Naive thymus-derived CD4-positive, alpha-beta T cell (primary cell): ENCODE measurements around the gene PIP5K1B. TPM values are rescaled to one million over a fixed set of nuclear protein-coding genes. Genes with fewer than 3 reads are reported as not detected.

Source experiments
- ATAC-seq: fragments of 150-1000 bp; cut with Tn5 transposase; 2 replicates; pipeline ENCODE4 v1.10.0; 2021; ENCODE audit warnings: mild to moderate bottlenecking, moderate library complexity
- CTCF ChIA-PET: fragments of 350-600 bp; sonication (Branson Sonifier 250); formaldehyde crosslinking; loops from one replicate; lab custom pipeline; 2021; ENCODE audit warnings: antibody characterized with exemption; lab: Charles Lee
- POLR2A ChIA-PET: fragments of 350-600 bp; sonication (Branson Sonifier 250); formaldehyde crosslinking; loops from one replicate; lab custom pipeline; 2021; ENCODE audit warnings: antibody characterized with exemption, inconsistent platforms; lab: Charles Lee
- DNase-seq, 9 donors: peaks; one replicate each; pipeline versions ENCODE4 v3.0.0 to v3.0.0-alpha.2; 2020 to 2022; ENCODE audit warnings: mixed read lengths in 1 of 9
- H3K27ac ChIP-seq: one replicate; pipeline ENCODE4 v1.7.0; 2013; ENCODE audit warnings: mild to moderate bottlenecking, low read depth, low read length, moderate library complexity
- H3K27me3 ChIP-seq, 2 donors: one replicate each; pipeline ENCODE4 v1.7.0; 2013; ENCODE audit warnings: low read length in 2 of 2, mild to moderate bottlenecking in 2 of 2, moderate library complexity in 2 of 2; ENCODE audit not compliant: control insufficient read depth in 2 of 2, insufficient read depth in 2 of 2
- H3K36me3 ChIP-seq, 3 experiments: 1 replicate in 2 of 3; 2 replicates in 1 of 3; pipeline ENCODE4 v1.7.0; 2013; ENCODE audit warnings: low read length in 3 of 3, mild to moderate bottlenecking in 3 of 3, moderate library complexity in 1 of 3; ENCODE audit not compliant: insufficient read depth in 3 of 3, control insufficient read depth in 2 of 3
- H3K4me1 ChIP-seq, 2 donors: one replicate each; pipeline ENCODE4 v1.7.0; 2013; ENCODE audit warnings: low read length in 2 of 2, mild to moderate bottlenecking in 2 of 2, moderate library complexity in 1 of 2; ENCODE audit not compliant: control insufficient read depth in 2 of 2, insufficient read depth in 2 of 2
- H3K4me3 ChIP-seq: 2 replicates; pipeline ENCODE4 v1.7.0; 2013; ENCODE audit warnings: mild to moderate bottlenecking, low read length
- H3K9me3 ChIP-seq, 3 experiments: 1 replicate in 2 of 3; 2 replicates in 1 of 3; pipeline ENCODE4 v1.7.0; 2013; ENCODE audit warnings: low read length in 3 of 3; ENCODE audit not compliant: control insufficient read depth in 2 of 3
- H3K27ac Mint-ChIP-seq, 9 donors: one replicate each; pipeline ENCODE4 v1.8.0; 2020 to 2022; ENCODE audit warnings: mixed read lengths in 9 of 9, mild to moderate bottlenecking in 8 of 9, moderate library complexity in 5 of 9, inconsistent platforms in 2 of 9
- H3K27me3 Mint-ChIP-seq, 5 donors: one replicate each; pipeline ENCODE4 v1.8.0; 2021 to 2022; ENCODE audit warnings: mixed read lengths in 5 of 5, mild to moderate bottlenecking in 1 of 5
- H3K36me3 Mint-ChIP-seq, 5 donors: one replicate each; pipeline ENCODE4 v1.8.0; 2020 to 2022; ENCODE audit warnings: mixed read lengths in 5 of 5, mild to moderate bottlenecking in 3 of 5, inconsistent platforms in 1 of 5
- H3K4me1 Mint-ChIP-seq, 7 donors: one replicate each; pipeline ENCODE4 v1.8.0; 2020 to 2022; ENCODE audit warnings: mixed read lengths in 7 of 7, mild to moderate bottlenecking in 3 of 7, inconsistent platforms in 1 of 7
- H3K4me3 Mint-ChIP-seq, 10 donors: one replicate each; pipeline ENCODE4 v1.8.0; 2020 to 2022; ENCODE audit warnings: mild to moderate bottlenecking in 10 of 10, mixed read lengths in 10 of 10, moderate library complexity in 6 of 10, inconsistent platforms in 2 of 10
- H3K9me3 Mint-ChIP-seq, 11 donors: one replicate each; pipeline ENCODE4 v1.8.0; 2020 to 2022; ENCODE audit warnings: mixed read lengths in 11 of 11, mild to moderate bottlenecking in 4 of 11, inconsistent platforms in 1 of 11, moderate library complexity in 1 of 11
- intact Hi-C, 2 donors: fragments of 100-400 bp; cut with micrococcal nuclease; formaldehyde crosslinking; loops; one replicate each; pipeline ENCODE4 v1.15.1; 2023
- polyA plus RNA-seq, 2 donors: library from polyadenylated mRNA; unstranded; fragments of 300-500 nt; fragmentation: Illumina TruSeq; gene quantifications; one replicate each; pipeline ENCODE4 v1.2.3, GENCODE V29; 2021
- total RNA-seq, 6 experiments: library from RNA in 5 of 6; stranded (reverse) in 5 of 6; gene quantifications; 1 replicate in 5 of 6; 2 replicates in 1 of 6; pipeline ENCODE4 v1.2.3 and lab custom pipeline; 2021 to 2026

PIP5K1B gene
- total and polyA plus RNA-seq, 7 experiments from 2014 or later, result 0.08 to 4.2 (median 0.54) TPM

- CTCF ChIA-PET, result no interaction called here
- Histone ChIP-seq H3K27me3 (no peaks in the 10 kb centered on the region), H3K27ac (no peak overlapping the region), H3K4me3 (no peak overlapping the region), H3K9me3 (no peaks in the 10 kb centered on the region), H3K36me3 (no peaks in the 10 kb centered on the region), H3K4me1 (peaks cover 4 to 14% of the 10 kb centered on the region in 2 donors)
- Mint-ChIP-seq H3K9me3 (peaks cover 0 to 3% (median 0%) of the 10 kb centered on the region in 11 donors), H3K27ac (no peak overlapping the region), H3K27me3 (peaks cover 20 to 49% (median 28%) of the 10 kb centered on the region in 5 donors), H3K4me1 (peaks cover 11 to 22% (median 15%) of the 10 kb centered on the region in 7 donors), H3K4me3 (peak overlapping the region in 6 of 10 donors; percentile 10 to 64 (median 45)), H3K36me3 (peaks cover 0 to 4% (median 0%) of the 10 kb centered on the region in 5 donors)
- intact Hi-C loops, result loop anchor here (5.0 to 10.0 kb wide), 2 partner anchors 35 to 47 kb away; no protein-coding TSS in a partner anchor
- POLR2A ChIA-PET, result no interaction called here
- DNase-seq (peak in 6 of 9 donors; percentile 16 to 29 (median 24)), ATAC-seq (no peak)
These were observed 226.8 kb downstream of the PIP5K1B start for GRCh38 chr9:68931821-68932220.

- Histone ChIP-seq H3K27me3 (no peaks in the 10 kb centered on the region), H3K9me3 (no peaks in the 10 kb centered on the region), H3K27ac (no peak overlapping the region), H3K36me3 (no peaks in the 10 kb centered on the region), H3K4me1 (peaks cover 4 to 14% of the 10 kb centered on the region in 2 donors), H3K4me3 (no peak overlapping the region)
- ATAC-seq (no peak), DNase-seq (no peak)
- intact Hi-C loops, result loop anchor here (5.0 to 10.0 kb wide), 2 partner anchors 35 to 48 kb away; no protein-coding TSS in a partner anchor
- Mint-ChIP-seq H3K9me3 (peaks cover 0 to 3% (median 0%) of the 10 kb centered on the region in 11 donors), H3K27ac (no peak overlapping the region), H3K4me3 (no peak overlapping the region), H3K27me3 (peaks cover 20 to 50% (median 30%) of the 10 kb centered on the region in 5 donors), H3K4me1 (peaks cover 11 to 22% (median 15%) of the 10 kb centered on the region in 7 donors), H3K36me3 (peaks cover 0 to 4% (median 0%) of the 10 kb centered on the region in 5 donors)
- CTCF ChIA-PET, result no interaction called here
- POLR2A ChIA-PET, result no interaction called here
These were observed 227.4 kb downstream of the PIP5K1B start for GRCh38 chr9:68932458-68932857.

GRCh38 chr9:68933434-68934328, 228.6 kb downstream of the PIP5K1B start:
- H3K27ac Mint-ChIP-seq, result no peak overlapping the region
- peaks cover 20 to 52% (median 34%) of the 10 kb centered on the region in 5 donors for H3K27me3 Mint-ChIP-seq

GRCh38 chr9:68934329-68934644, 229.2 kb downstream of the PIP5K1B start:
- Histone ChIP-seq H3K4me3 (no peak overlapping the region), H3K4me1 (peaks cover 4 to 14% of the 10 kb centered on the region in 2 donors), H3K27me3 (no peaks in the 10 kb centered on the region), H3K27ac (no peak overlapping the region), H3K9me3 (no peaks in the 10 kb centered on the region), H3K36me3 (no peaks in the 10 kb centered on the region)
- ChIA-PET CTCF (no interaction called here), POLR2A (no interaction called here)
- H3K27me3 Mint-ChIP-seq, result peaks cover 18 to 52% (median 34%) of the 10 kb centered on the region in 5 donors
- H3K4me3 Mint-ChIP-seq, result no peak overlapping the region
- H3K4me1 Mint-ChIP-seq, result peaks cover 11 to 22% (median 15%) of the 10 kb centered on the region in 7 donors
- peaks cover 0 to 6% (median 0%) of the 10 kb centered on the region in 5 donors for H3K36me3 Mint-ChIP-seq
- ATAC-seq (no peak), DNase-seq (no peak)
- intact Hi-C loops, result loop anchor here (5.0 to 10.0 kb wide), 2 partner anchors 37 to 49 kb away; no protein-coding TSS in a partner anchor
- H3K9me3 Mint-ChIP-seq, result peaks cover 0 to 4% (median 0%) of the 10 kb centered on the region in 11 donors
- no peak overlapping the region for H3K27ac Mint-ChIP-seq

More at GRCh38 chr9:68933434-68934328, 228.6 kb downstream of the PIP5K1B start:
- intact Hi-C loops, result loop anchor here (5.0 to 10.0 kb wide), 2 partner anchors 36 to 49 kb away; no protein-coding TSS in a partner anchor
- CTCF ChIA-PET, result no interaction called here
- no peak overlapping the region for H3K4me3 Mint-ChIP-seq
- no peak overlapping the region for H3K4me3 ChIP-seq
- H3K9me3 ChIP-seq, result no peaks in the 10 kb centered on the region
- H3K4me1 ChIP-seq, result peaks cover 4 to 14% of the 10 kb centered on the region in 2 donors
- H3K9me3 Mint-ChIP-seq, result peaks cover 0 to 4% (median 0%) of the 10 kb centered on the region in 11 donors
- H3K36me3 ChIP-seq, result no peaks in the 10 kb centered on the region
- POLR2A ChIA-PET, result no interaction called here
- H3K36me3 Mint-ChIP-seq, result peaks cover 0 to 4% (median 0%) of the 10 kb centered on the region in 5 donors
- no peak for DNase-seq
- H3K27me3 ChIP-seq, result no peaks in the 10 kb centered on the region
- H3K27ac ChIP-seq, result no peak overlapping the region
- H3K4me1 Mint-ChIP-seq, result peaks cover 11 to 22% (median 15%) of the 10 kb centered on the region in 7 donors
- no peak for ATAC-seq

DNA sequence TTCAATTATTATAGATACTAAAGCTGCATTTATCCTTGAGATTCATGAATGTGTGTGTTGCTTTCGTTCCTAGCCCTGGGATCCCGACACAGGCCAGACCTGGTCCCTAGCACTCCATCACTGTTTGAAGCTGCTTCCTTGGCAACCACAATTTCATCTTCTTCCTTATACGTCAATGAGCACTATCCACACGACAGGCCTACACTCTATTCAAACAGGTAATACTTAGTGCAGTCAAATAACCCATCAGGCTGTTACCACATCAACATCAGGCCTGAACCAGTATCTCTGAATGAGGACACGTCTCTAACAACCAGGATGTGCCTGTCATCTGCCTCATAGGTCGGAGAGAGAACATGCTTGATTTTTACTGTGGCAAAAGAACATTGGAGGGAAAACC, 235.5 kb downstream of the PIP5K1B start:
- intact Hi-C loops, result no loop called here
- ChIA-PET CTCF (no interaction called here), POLR2A (no interaction called here)
- Mint-ChIP-seq H3K27me3 (peaks cover 0 to 28% (median 15%) of the 10 kb centered on the region in 5 donors), H3K4me1 (peaks cover 0 to 4% (median 0%) of the 10 kb centered on the region in 7 donors), H3K9me3 (peaks cover 0 to 4% (median 0%) of the 10 kb centered on the region in 11 donors), H3K27ac (no peak overlapping the region), H3K36me3 (peaks cover 0 to 9% (median 0%) of the 10 kb centered on the region in 5 donors), H3K4me3 (no peak overlapping the region)
- H3K27me3 ChIP-seq, result no peaks in the 10 kb centered on the region
- no peak overlapping the region for H3K4me3 ChIP-seq
- H3K36me3 ChIP-seq, result no peaks in the 10 kb centered on the region
- H3K27ac ChIP-seq, result no peak overlapping the region
- no peaks in the 10 kb centered on the region for H3K9me3 ChIP-seq
- H3K4me1 ChIP-seq, result no peaks in the 10 kb centered on the region
- ATAC-seq (no peak), DNase-seq (no peak)

DNA sequence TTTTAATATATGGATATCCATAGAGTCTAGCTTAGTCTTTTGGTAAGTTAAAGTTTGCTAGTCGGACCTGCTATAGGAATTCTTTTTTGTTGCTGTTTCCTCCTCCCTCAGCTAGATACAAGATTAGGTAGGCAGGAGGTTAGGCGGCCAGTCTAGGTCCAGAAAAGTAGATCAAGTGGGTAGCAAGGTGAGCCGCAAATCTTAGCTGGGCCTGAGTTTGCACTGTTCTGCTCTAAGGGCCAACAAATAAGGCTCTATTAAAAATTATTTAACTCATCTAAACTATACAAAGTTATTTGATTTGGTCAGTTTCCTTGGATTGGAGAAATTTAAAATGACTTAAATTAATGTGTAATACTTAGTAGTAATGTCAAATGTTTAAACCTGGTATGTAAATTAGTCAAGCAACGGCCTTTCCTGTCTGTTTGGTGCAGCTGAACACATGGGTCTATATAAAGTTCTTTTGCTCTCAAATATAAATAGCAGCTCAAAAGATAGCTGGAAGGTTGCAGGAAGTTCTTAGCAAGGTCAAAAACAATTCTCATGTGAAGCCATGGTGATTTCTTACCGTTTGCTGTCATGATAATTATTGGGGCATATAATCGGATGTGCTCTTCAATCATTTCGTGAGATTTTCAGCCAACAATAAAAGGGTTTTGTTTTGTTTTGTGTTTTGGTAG, 236.9 kb downstream of the PIP5K1B start:
- no peak for ATAC-seq
- H3K9me3 Mint-ChIP-seq, result peaks cover 0 to 4% (median 0%) of the 10 kb centered on the region in 11 donors
- Histone ChIP-seq H3K27ac (no peak overlapping the region), H3K36me3 (no peaks in the 10 kb centered on the region), H3K4me1 (no peaks in the 10 kb centered on the region), H3K9me3 (no peaks in the 10 kb centered on the region), H3K4me3 (no peak overlapping the region), H3K27me3 (no peaks in the 10 kb centered on the region)
- peaks cover 0 to 21% (median 15%) of the 10 kb centered on the region in 5 donors for H3K27me3 Mint-ChIP-seq
- H3K27ac Mint-ChIP-seq, result no peak overlapping the region
- no peak overlapping the region for H3K4me3 Mint-ChIP-seq
- H3K4me1 Mint-ChIP-seq, result peaks cover 0 to 4% (median 0%) of the 10 kb centered on the region in 7 donors
- DNase-seq, result no peak
- POLR2A ChIA-PET, result no interaction called here
- CTCF ChIA-PET, result no interaction called here
- H3K36me3 Mint-ChIP-seq, result peaks cover 0 to 9% (median 0%) of the 10 kb centered on the region in 5 donors
- intact Hi-C loops, result no loop called here
